Activated CD4-positive, alpha-beta T cell treated with anti-CD3 and anti-CD28 coated beads for 24 hours (primary cell): ENCODE results near the gene CLMP.
"Not testable (repeated sequence)": the region's sequence is repeated elsewhere in the genome, so short reads cannot be mapped to it uniquely, and the experiment has no call there.

ENCODE experiments used
- DNase-seq, 2 donors: peaks; one replicate each; pipeline ENCODE4 v3.0.0-alpha.2; 2020; ENCODE audit warnings: low read depth in 2 of 2

CLMP gene

GRCh38 chr11:123218451-123218850, 23.4 kb upstream of the CLMP start:
- DNase-seq = no peak

GRCh38 chr11:123217897-123218296, 22.8 kb upstream of the CLMP start:
- no peak for DNase-seq

GRCh38 chr11:123216249-123216648, 21.2 kb upstream of the CLMP start:
- DNase-seq = no peak

- no peak for DNase-seq
Observed at GRCh38 chr11:123214940-123215339, 19.9 kb upstream of the CLMP start.

GRCh38 chr11:123214396-123214795, 19.3 kb upstream of the CLMP start:
- DNase-seq = no peak

DNA sequence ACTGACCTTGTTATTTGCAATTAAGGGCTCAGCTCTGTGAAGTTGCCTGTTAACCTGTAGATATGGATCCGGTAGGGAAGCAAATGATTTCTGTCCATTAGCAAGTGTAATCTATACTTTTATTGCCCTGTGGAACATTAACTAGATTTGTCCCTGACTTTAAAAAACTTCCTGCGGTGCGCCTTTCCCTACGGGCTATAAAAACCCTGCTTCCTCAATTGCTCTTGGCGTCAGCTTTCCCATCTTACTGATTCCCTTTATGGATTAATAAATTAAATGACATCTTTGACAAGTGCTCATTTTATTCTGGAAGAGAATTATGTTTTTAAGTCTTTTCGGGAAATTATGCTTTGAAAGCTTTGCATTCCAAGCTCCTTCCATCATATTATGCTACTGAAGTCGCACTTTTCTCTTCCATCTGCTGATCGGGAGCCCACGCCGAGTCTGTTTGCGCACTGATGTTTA, 18.3 kb upstream of the CLMP start:
- DNase-seq = no peak

DNA sequence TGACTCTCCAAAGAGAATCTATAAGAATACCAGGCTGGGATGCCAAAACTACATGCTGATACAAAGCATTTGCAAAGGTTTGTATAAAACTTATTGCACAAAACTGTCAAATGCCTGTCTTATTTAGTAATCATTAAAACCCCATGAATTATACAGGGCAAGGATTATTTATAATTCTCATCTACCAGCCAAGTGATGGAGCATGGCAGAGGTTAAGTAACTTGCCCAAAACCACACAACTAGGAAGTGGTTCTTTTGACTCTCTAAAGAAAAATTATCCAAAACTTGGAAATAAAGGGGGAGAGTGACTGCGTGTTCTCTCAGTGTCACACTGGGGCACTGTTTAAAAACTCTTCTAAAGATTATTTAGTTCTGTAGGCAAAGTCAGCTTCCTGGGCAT, 17.4 kb upstream of the CLMP start:
- DNase-seq = no peak

- DNase-seq = no peak
Observed at GRCh38 chr11:123211981-123212380, 16.9 kb upstream of the CLMP start.

DNA sequence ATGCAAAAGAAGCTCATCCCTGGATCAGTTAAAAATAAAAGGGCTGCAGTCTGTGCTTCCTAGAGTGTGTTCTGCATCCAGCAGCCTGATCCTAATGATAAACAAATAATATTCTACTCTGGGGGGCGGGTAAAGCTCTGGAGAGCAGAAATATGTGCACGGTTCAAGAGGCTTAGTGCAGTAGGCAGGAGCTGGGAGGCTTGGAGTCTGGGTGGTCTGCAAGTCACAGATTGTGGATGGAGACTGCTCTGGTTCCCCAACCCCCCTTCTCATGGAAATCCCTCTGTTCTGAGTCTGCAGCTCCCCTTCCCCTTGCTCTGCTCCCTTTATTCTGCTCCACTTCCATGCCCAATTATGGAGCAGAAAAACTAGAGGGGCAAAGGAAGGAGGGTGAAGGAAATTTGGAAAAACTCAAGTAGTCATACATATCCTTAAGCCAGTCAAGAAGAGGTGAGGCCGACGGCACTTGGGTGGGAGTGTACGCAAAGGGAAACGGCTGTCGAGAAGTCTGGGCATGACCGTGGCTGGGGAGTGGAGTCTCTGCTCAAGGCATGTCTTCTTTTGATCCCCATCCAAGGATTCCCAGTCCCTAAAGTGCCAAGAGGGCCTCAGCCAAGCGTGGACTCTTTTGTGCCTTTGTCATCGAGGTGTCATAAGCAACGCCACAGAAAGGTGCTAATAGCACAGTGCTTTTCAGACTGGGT, 16.3 kb upstream of the CLMP start:
- DNase-seq = no peak

DNA sequence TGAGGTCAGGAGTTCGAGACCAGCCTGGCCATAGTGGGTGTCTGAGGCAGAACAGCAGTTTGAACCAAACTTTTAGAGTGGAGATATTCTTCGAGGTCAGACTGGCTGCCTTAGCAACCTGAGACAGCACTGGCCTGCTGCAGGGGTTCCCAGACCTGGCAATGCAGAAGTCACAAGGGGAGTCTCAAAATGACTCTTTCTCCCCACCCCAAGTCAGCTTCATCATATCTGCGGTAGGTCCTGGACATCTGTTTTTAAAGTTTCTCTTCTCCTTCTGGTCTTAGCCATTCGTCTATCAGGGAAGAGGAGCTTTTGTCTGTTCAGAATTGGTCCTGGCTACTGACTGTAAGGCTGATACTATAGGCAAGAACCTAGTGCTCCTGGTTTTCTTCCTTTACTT, 14.5 kb upstream of the CLMP start:
- no peak for DNase-seq

DNA sequence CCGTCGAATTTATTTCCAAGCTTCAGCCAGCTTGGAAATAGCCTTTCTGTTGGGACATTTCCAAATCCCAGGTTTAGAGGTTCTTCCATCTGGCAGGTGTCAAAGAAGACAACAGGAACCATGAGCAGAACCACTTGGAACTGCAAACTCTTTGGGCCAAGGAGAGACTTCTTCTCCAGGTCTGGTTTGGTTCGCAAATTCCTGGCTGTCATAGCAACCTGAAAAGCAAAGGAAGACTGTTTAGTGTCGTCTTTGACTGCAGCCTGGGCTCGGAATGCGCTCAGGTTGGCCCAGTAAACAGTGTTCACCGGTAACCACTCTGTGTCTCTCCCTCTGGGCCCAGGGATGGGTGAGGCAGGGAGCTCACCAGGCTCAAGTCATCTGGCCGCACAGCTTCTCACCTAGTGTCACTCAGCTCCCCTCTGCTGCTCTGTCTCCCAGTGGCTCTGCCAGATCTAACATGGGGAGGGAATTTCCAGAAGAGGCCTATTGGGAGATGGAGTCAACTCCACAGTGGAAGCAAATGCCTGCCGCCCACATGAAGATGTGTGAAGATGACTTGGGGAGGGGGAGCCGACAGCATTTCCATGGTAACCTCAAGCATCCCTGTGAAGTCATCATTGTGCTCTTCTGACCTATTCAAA, 11.9 kb upstream of the CLMP start:
- no peak for DNase-seq

- DNase-seq = not testable (repeated sequence)
Observed at GRCh38 chr11:123206055-123206454, 11.0 kb upstream of the CLMP start.

DNA sequence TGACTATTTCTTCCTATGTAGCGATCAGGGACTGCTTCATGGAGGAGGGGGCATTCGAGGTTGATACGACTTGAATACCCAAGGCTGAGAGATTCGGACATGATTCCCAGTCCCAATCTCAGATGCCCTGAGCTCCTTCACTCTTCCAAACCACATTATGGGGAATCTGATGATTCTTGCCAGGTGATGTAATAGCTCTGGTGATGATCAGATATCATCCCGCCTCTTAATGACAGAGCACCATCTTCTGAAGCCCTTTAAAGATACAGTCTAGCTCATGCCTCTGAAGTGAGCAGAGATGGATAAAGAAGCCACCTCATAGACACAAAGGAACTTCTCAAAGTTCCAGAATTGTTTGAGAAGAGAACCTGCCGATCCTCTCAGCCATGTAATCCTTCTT, 8.9 kb upstream of the CLMP start:
- DNase-seq = no peak

GRCh38 chr11:123203471-123203870, 8.4 kb upstream of the CLMP start:
- no peak for DNase-seq

DNA sequence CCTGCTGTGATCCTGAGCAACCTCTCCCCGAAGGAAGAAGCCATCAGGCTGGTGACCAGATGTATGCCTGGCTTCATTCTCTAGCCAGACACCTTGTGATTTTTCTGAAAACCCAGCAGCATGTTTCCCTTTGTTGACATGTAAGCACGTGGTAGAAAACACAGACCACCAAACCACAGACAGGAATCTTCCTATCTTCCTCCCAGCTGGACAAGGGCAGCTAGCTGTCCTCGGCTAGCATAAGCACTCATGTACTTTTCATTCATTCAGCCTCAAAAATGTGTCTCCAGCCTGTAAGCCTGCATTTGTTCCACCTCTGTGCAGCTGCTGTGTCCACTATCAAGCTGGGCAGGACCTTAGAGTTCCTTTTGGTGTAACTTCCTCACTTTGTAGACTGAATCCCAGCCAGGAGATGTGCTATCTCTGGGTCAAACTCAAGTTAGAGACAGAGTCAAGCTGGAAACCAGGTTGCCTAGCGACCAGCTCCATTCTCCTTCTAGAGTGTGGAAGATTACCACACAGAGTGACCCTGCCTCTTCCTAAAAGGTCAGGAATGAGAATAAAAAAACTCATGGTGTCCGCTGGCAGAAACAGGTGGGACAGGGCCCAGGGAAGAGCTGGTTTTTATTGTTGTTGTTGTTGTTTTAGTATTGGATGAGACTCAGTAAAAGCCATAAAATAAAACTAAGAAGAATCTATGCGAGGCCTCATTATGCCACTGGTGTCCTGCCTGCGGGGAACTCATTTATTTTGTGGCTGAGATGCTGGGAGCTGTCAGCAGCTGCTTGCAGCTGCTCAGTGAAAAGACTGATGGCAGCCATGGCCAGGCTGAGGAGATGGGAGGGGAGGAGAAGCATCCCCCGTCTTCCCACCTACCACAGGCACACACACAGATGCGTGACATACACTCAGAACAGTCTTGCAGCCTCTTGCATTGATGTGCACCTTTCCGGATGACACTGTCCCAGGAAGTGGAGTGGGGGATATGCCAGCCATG, 7.4 kb upstream of the CLMP start:
- DNase-seq = no peak

DNA sequence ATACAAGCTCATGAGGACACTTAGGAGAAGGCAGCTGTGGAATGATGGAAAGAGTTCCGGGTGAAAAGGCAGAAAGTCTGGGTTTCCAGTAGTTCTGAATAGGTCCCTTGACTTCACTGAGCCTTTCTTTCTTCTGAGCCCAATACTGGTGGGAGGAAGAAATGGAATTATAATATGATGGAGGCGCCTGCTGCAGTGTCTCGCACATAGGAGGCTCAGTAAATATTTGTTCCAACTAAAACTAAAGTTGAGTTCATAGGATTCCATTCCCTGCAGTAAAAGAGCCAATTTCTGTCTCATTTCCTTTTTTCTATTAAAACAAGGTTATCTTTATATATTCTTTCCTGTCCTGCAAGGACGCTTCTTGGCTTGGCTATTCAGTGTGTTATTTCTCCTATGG, 5.2 kb upstream of the CLMP start:
- DNase-seq = no peak

- DNase-seq = no peak
Observed at GRCh38 chr11:123197711-123198110, 2.7 kb upstream of the CLMP start.

GRCh38 chr11:123196060-123196714, 1.1 kb upstream of the CLMP start:
- no peak for DNase-seq

GRCh38 chr11:123194337-123195187, 486 bp downstream of the CLMP start:
- no peak for DNase-seq

- no peak for DNase-seq
Observed at GRCh38 chr11:123193742-123194141, 1.3 kb downstream of the CLMP start.

DNA sequence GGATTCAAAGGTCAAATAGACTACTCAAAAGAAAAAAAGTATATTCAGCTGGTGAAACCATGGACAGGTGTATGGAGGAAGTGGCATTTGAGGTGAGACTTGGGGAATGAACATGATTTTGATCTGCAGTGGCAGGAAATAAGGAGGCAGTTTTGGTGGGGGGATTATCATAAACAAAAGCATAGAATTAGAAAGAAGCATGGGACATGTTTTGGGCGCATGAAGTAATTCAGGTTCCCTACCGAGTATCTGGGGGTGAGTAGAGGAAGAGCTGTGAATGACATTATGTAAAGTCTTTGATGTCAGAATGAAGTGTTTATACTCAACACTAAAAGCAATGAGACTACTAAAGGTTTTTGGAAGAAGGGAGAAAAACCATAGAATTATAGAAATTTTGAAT, 3.1 kb downstream of the CLMP start:
- no peak for DNase-seq
